Measurements from ENCODE around the gene SEC24C.

SEC24C gene

DNA sequence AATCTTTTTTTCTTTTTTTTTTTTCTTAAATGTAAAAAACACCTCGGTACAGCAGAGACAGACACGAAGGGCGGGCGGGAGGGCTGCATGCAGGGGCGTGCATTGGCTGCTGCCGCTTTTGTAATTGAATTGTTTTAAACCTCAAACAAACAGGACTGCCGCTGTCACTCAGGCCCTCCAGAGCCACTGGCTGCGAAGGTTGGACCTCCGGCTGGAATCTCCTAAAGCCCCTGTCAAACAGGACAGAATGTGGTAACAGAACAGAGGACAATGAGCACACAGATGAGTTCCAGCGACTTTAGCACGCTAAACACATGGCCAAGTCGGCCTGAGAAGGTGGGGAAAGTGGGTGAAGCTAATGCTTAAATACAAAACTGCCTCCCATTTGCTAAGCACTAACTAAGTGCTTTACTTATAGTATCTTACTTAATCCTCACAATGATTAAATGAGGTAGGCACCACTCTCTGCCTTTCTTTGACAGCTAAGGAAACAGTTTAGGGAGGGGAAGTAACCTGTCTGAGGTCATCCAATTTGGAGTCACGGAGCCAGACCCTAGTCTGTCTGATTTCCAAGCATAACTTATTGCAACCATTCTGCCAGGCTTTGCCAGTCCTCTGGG lies 70.2 kb downstream of the SEC24C start:
- DNase-seq (ENCODE audit: low read depth): no peak

DNA sequence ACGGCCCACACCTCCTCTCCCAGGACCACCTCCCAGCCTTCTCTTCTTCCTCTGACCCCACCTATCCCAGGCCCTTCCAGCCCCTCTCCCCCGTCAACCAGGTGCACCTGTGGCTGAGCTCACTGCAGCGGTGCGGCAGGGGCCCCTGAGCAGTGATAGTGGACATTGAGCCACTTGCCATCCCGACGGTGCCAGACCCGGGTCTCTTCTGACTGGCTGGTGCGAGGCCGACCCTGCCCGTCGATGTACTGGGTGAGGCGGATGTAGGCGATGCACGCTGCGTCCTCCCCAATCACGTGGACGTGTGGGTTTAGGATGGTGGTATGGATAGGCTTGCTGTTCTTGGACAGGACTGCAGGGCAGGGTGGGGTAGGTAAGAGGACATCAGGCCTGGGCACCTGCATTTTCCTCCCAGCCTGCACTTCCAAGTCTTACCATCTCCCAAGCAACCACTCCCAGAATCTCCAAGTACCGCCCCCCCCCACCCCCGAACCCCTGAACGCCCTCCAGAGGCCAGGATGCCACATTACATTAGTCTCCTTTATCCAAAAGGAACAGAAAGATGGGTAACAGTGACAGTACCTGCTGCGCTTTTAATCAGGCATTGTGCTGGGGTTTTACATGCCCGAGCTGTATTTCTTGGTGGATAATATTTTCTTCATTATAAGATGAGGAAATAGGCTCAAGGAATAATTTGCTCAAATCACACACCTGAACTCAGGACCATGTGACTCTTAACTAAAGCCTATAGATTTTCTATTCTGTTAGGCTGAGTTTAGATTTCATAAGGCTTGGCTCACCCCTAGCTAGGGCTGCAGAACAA lies 70.9 kb downstream of the SEC24C start:
- DNase-seq (ENCODE audit: low read depth): no peak

DNA sequence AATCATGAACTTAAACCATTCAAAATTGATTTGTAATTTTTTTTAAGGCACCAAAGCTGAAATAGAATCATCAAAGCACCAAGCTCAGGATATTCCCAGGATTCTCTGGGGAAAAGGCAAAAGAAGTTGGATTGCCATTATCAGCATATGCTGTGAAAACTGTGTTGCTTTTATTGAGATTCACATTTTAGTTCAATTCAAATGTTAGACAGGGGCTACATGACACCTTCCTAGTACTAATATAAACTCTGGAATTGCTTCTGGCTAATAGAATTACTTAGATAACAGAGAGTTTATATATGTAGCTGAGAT lies 71.5 kb downstream of the SEC24C start:
- DNase-seq (ENCODE audit: low read depth): no peak

DNA sequence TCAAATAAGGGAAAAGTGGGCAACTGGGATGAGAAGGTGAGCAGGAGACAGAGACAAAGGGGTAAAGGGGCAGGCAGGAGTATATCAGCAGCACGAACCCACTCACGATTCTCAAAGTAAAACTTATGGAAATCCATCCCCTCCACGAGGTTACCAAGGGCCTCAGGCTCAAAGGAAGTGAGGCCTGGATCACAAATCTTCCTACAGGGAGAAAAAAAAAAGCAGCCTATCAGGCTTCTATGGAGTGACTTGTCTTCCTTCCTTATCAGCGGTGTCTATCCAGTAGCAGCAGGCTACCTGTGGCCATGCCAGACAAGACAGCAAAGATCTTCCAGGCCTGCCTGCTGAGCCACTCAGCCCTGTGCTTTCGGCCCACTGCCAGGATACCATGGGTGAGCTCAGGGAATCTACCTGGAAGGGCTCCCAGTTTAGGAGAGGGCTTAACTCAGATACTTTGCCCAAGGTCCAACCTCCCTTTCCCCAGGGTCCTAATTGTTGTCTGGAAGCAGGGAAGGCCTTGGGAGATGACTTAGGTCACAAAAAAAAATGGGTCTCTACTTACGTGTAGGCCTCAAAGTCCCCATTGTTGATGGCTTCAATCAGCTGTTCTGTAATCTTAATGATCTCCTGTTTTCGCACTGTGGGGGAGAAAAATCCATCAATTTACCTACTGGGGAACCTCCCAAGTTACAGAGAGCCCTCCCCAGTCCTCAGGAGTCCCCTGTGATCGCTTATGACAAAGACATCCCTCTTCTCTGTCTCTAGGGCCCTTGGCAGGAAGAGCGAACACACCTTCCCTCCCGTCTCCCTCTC lies 73.0 kb downstream of the SEC24C start:
- DNase-seq (ENCODE audit: low read depth): no peak

DNA sequence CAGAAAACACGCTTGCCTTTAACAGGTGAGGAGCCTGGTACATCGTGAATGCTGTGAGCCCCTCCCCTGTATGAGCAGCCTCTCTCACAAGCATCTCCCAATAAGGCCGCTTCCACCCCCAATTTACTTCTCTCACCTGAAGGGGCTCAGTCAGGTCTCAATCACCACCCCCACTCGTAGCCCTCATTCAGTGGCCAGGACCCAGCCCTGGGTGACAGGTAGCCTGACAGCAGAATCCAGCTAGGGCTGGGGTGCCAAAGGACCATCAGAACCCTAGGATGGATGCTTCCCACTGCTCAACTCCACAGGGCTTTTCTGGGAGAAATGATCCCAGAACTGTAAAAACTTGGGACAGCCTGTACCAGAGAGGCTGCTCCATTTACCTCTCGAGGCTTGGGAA lies 73.7 kb downstream of the SEC24C start:
- no peak for DNase-seq (ENCODE audit: low read depth)

DNA sequence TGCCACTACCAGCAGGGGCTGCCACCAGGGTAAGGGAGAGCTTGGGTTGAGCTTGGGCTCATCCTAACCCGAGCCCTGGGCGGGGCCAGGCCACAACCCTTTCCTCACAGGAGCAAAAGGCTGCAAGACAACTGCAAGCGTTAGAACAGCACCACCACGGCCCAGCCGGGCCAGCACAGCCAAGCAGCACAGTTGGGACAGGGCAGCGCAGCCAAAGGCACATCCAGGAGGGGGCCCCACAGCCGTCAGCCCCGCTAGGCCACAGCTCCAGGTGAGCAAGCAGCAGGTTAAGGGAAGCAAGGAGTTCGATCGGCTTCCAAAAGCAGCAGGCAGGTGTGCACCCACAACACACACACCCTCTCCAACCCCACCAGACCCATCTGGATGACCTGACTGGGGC lies 74.2 kb downstream of the SEC24C start:
- DNase-seq (ENCODE audit: low read depth): no peak

DNA sequence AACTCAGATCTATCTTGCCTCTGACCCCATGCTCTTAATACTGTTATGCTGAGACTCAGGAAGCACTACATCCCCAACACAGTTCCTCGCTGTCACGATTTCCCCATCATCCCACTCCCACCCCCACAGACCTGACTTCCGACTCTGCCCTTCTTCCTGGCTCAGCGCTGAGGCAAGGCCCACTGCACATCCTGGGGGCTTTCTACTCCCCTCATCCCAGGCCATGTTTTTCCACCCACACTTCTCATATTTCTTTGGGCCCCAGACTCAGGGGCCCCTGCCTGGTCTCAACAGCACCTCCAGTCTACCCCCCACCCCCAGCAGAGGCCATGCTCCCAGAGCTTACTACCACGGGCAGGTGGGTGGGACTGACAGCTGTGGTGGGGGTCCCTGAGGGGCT lies 74.9 kb downstream of the SEC24C start:
- no peak for DNase-seq (ENCODE audit: low read depth)

DNA sequence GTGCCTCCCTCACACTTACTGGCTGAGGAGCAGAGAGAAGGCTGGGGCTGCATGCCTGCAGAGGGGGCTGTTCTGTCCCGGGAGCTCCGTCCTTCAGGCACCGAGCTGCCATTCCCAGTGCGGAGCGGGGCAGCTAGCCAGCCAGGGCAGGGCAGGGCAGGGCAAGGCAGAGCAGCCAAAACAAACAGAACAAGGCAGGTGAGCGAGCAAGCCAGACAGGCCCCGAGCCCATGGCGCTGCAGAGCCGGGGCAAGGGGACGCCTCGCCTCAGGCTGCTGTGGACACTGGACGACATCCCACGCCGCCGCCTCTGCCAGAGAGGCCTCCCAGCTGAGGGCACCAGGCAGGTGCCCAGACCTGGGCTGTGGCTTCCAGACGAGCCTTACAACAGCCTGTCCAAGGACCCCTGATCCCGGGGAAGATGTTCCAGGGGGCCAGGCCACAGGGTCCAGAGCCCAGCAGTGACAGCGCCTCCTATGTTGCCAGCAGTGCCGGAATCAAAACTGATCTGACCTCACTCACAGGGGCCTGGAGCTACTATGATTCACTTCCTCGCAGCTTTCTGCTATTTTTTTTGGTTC lies 75.4 kb downstream of the SEC24C start:
- DNase-seq (ENCODE audit: low read depth): no peak
